GM12878 (cell line): ENCODE measurements around the gene AIF1L. TPM values are rescaled to one million over a fixed set of nuclear protein-coding genes. Genes with fewer than 3 reads are reported as not detected.

ENCODE experiments used
- ATAC-seq: fragments of 200-7000 bp; cut with Tn5 transposase; 3 replicates; pipeline ENCODE4 v1.9.1; 2020; ENCODE audit warnings: mild to moderate bottlenecking, moderate library complexity
- BruUV-seq: library from RNA; stranded (reverse); fragments of 400-500 nt; replicated peaks from 2 replicates; lab custom pipeline; 2021; lab: Mats Ljungman, UMichigan
- CTCF ChIA-PET: fragments of 300-600 bp; sonication (Branson Sonifier 250); formaldehyde crosslinking; extraction: SDS; loops from one replicate; lab custom pipeline; 2021; ENCODE audit warnings: inconsistent platforms; lab: Yijun Ruan, JAX
- POLR2A ChIA-PET: fragments of 350-600 bp; formaldehyde crosslinking; extraction: SDS; loops from one replicate; lab custom pipeline; 2021; ENCODE audit warnings: inconsistent platforms; lab: Charles Lee
- RAD21 ChIA-PET: fragments of 300-600 bp; sonication (Branson Sonifier 250); formaldehyde crosslinking; loops from one replicate; lab custom pipeline; 2023; ENCODE audit warnings: antibody characterized with exemption; ENCODE audit not compliant: unreplicated experiment; lab: Charles Lee
- SMC1A ChIA-PET: fragments of 300-600 bp; sonication (Branson Sonifier 250); formaldehyde crosslinking; loops from one replicate; lab custom pipeline; 2023; ENCODE audit not compliant: unreplicated experiment, uncharacterized antibody; lab: Charles Lee
- DNase-seq: peaks from one replicate; pipeline ENCODE4 v3.0.0-alpha.2; 2011; ENCODE audit warnings: low read depth, low spot score
- FAIRE-seq: peaks from 3 replicates; lab custom pipeline; 2011; peaks lifted over from hg19 to GRCh38; lab: Jason Lieb, UNC
- H2AFZ ChIP-seq: 2 replicates; pipeline ENCODE4 v1.6.0; 2011; ENCODE audit warnings: low read depth, low read length, control low read depth; ENCODE audit not compliant: control insufficient read depth
- H3K27ac ChIP-seq: 2 replicates; pipeline ENCODE4 v1.5.1; 2011; ENCODE audit warnings: control low read depth; ENCODE audit not compliant: control insufficient read depth, insufficient read depth
- H3K27me3 ChIP-seq, 2 experiments: replicated peaks in 1 of 2; 2 replicates each; pipeline versions ENCODE4 v1.6.0 to v1.6.1; 2011; ENCODE audit warnings: low read length in 1 of 2; ENCODE audit not compliant: control insufficient read depth in 2 of 2, insufficient read depth in 2 of 2
- H3K36me3 ChIP-seq, 2 experiments: 2 replicates each; pipeline ENCODE4 v1.5.1; 2011; ENCODE audit warnings: low read length in 1 of 2; ENCODE audit not compliant: control insufficient read depth in 2 of 2, insufficient read depth in 2 of 2
- H3K4me1 ChIP-seq: 2 replicates; pipeline ENCODE4 v1.6.1; 2011; ENCODE audit warnings: mild to moderate bottlenecking, low read length, moderate library complexity, mixed read lengths; ENCODE audit not compliant: control insufficient read depth, insufficient read depth
- H3K4me2 ChIP-seq: 2 replicates; pipeline ENCODE4 v1.6.0; 2011; ENCODE audit warnings: control low read depth; ENCODE audit not compliant: control insufficient read depth, insufficient read depth
- H3K4me3 ChIP-seq: fragments of 200-600 bp; sonication (generic); 2 replicates; pipeline ENCODE4 v1.5.1; 2016
- H3K79me2 ChIP-seq: 2 replicates; pipeline ENCODE4 v1.6.0; 2011; ENCODE audit warnings: low read length; ENCODE audit not compliant: control insufficient read depth, insufficient read depth
- H3K9ac ChIP-seq: 2 replicates; pipeline ENCODE4 v1.8.0; 2011; ENCODE audit warnings: low read length, control low read depth, mixed read lengths; ENCODE audit not compliant: control insufficient read depth, insufficient read depth
- H3K9me3 ChIP-seq: replicated peaks from 3 replicates; pipeline ENCODE4 v1.5.1; 2011; ENCODE audit warnings: mild to moderate bottlenecking, low read length; ENCODE audit not compliant: control insufficient read depth, insufficient read depth
- H4K20me1 ChIP-seq: 2 replicates; pipeline ENCODE4 v1.6.0; 2011; ENCODE audit not compliant: control insufficient read depth, insufficient read depth
- CHD4 ChIP-seq: fragments of 200-600 bp; sonication (generic); IDR thresholded peaks from 2 replicates; pipeline ENCODE4 v1.6.1; 2016; ENCODE audit warnings: mild to moderate bottlenecking
- JUND ChIP-seq: IDR thresholded peaks from 2 replicates; pipeline ENCODE4 v1.6.1; 2012; ENCODE audit warnings: low read depth, mild to moderate bottlenecking, low read length, improper control_type of control experiment, moderate library complexity
- PAX5 ChIP-seq: IDR thresholded peaks from 2 replicates; pipeline ENCODE4 v1.6.1; 2011; ENCODE audit warnings: low read depth, low read length, borderline replicate concordance
- RAD51 ChIP-seq: fragments of 450-650 bp; IDR thresholded peaks from 2 replicates; pipeline ENCODE4 v1.6.1; 2016; ENCODE audit warnings: moderate library complexity, mild to moderate bottlenecking, inconsistent platforms
- RB1 ChIP-seq: fragments of 450-650 bp; formaldehyde crosslinking; IDR thresholded peaks from 2 replicates; pipeline ENCODE4 v1.6.1; 2017; ENCODE audit warnings: mild to moderate bottlenecking, borderline replicate concordance
- RBBP5 ChIP-seq: fragments of 200-600 bp; sonication (generic); conservative IDR thresholded peaks from 2 replicates; pipeline ENCODE4 v1.6.1; 2016
- SRF ChIP-seq, 2 experiments: IDR thresholded peaks; 2 replicates each; pipeline ENCODE4 v1.6.1; 2011; ENCODE audit warnings: low read depth in 2 of 2, low read length in 2 of 2, mild to moderate bottlenecking in 1 of 2, moderate library complexity in 1 of 2
- TAF1 ChIP-seq: IDR thresholded peaks from 2 replicates; pipeline ENCODE4 v1.6.1; 2011; ENCODE audit warnings: mild to moderate bottlenecking, low read depth, low read length, borderline replicate concordance
- TBL1XR1 ChIP-seq: IDR thresholded peaks from 2 replicates; pipeline ENCODE4 v1.6.1; 2012; ENCODE audit warnings: low read depth, low read length, improper control_type of control experiment
- TCF12 ChIP-seq: IDR thresholded peaks from 2 replicates; pipeline ENCODE4 v1.6.1; 2011; ENCODE audit warnings: low read depth, mild to moderate bottlenecking, low read length
- YBX1 ChIP-seq: fragments of 450-650 bp; IDR thresholded peaks from 2 replicates; pipeline ENCODE4 v1.6.1; 2016; ENCODE audit warnings: antibody characterized with exemption
- ZNF274 ChIP-seq: IDR thresholded peaks from one replicate; pipeline ENCODE4 v1.8.0; 2011; ENCODE audit not compliant: insufficient read length, insufficient read depth
- WGBS: methylation state at CpG from one replicate; pipeline ENCODE4 v1.1.6; 2016; ENCODE audit warnings: low lambda C conversion rate; ENCODE audit not compliant: insufficient replicate concordance, insufficient coverage; ENCODE audit errors: missing lambda C conversion rate; 5-methylcytosine and 5-hydroxymethylcytosine counted together
- in situ Hi-C: fragments of 300-500 bp; cut with MboI; formaldehyde crosslinking; loops from 9 replicates; pipeline ENCODE4 v1.14.3; 2018; ENCODE audit warnings: mixed read lengths
- intact Hi-C: fragments of 100-400 bp; cut with micrococcal nuclease; formaldehyde crosslinking; loops from one replicate; pipeline ENCODE4 v1.14.2; 2022; ENCODE audit not compliant: unreplicated experiment
- polyA plus RNA-seq, 11 experiments: library from polyadenylated mRNA; depleted of rRNA in 4 of 11; unstranded in 6 of 11; stranded (reverse) in 5 of 11; fragments of >200 nt; fragmentation: Nextera tagmentation in 4 of 11; fragmentation: Illumina TruSeq in 1 of 11; extraction: Ambion mirVana in 4 of 11; extraction: Trizol in 1 of 11; gene quantifications; 1 replicate in 1 of 11; 2 replicates in 10 of 11; pipeline versions ENCODE4 v1.2.1 to v1.2.3, GENCODE V29; 2011 to 2016; ENCODE audit warnings: inconsistent platforms in 2 of 11, missing spikeins in 2 of 11, low read depth in 1 of 11
- total RNA-seq, 4 experiments: library from RNA; depleted of rRNA in 3 of 4; stranded (reverse); fragments of >200 nt in 3 of 4; fragmentation: Illumina TruSeq in 1 of 4; extraction: Trizol in 1 of 4; gene quantifications; 2 replicates each; pipeline versions ENCODE4 v1.2.1 to v1.2.3, GENCODE V29; 2013 to 2021
- TF ChIP-seq, protein P1 (sequence below): IDR thresholded peaks from 2 replicates; pipeline ENCODE4 v1.6.1; 2011; ENCODE audit warnings: borderline replicate concordance, low read depth, mild to moderate bottlenecking, moderate library complexity, low read length; ENCODE audit not compliant: insufficient read depth, poor library complexity, severe bottlenecking
- TF ChIP-seq, protein P2 (sequence below): fragments of 150-350 bp; IDR thresholded peaks from 2 replicates; pipeline ENCODE4 v1.6.1; 2016; ENCODE audit warnings: low read depth, low read length
- TF ChIP-seq, protein P3 (sequence below): IDR thresholded peaks from 2 replicates; pipeline ENCODE4 v1.6.1; 2012; ENCODE audit warnings: low read depth, low read length, improper control_type of control experiment

The AIF1L gene
- total and polyA plus RNA-seq, 10 of the 15 experiments (the other 5 are each of a cell fraction or from before 2014, with no cell fraction given), result 0.07 to 0.15 (median 0.08) TPM; not detected in 7

DNA sequence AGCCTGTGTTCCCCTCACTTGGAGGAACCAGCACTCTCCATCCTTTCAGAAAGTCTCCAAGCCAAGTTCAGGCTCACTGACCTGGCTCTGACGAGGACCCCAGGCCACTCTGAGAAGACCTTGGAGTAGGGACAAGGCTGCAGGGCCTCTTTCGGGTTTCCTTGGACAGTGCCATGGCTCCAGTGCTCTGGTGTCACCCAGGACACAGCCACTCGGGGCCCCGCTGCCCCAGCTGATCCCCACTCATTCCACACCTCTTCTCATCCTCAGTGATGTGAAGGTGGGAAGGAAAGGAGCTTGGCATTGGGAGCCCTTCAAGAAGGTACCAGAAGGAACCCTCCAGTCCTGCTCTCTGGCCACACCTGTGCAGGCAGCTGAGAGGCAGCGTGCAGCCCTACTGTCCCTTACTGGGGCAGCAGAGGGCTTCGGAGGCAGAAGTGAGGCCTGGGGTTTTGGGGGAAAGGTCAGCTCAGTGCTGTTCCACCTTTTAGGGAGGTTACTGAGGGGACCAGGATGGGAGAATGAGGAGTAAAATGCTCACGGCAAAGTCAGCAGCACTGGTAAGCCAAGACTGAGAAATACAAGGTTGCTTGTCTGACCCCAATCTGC lies 24.4 kb downstream of the AIF1L start:
- Histone ChIP-seq H3K9me3 (no peaks in the 10 kb centered on the region), H3K27ac (no peak overlapping the region), H3K9ac (no peak overlapping the region), H3K4me3 (no peak overlapping the region), H3K27me3 (peaks cover 0 to 6% of the 10 kb centered on the region in 2 experiments; a peak in 2 of 4 replicates), H3K79me2 (peaks cover 7% of the 10 kb centered on the region), H2AFZ (no peak overlapping the region), H4K20me1 (no peaks in the 10 kb centered on the region), H3K4me2 (no peak overlapping the region), H3K36me3 (no peaks in the 10 kb centered on the region), H3K4me1 (no peaks in the 10 kb centered on the region)
- ChIA-PET RAD21 (interaction anchor here (0.5 kb wide), 1 partner anchor 129 kb away, joined by 3 read pairs; no protein-coding TSS in a partner anchor), POLR2A (no interaction called here), SMC1A (no interaction called here), CTCF (no interaction called here)
- in situ Hi-C loops, result no loop called here
- WGBS, result 62% methylated on average over 7 of the region's 7 CpGs
- TF ChIP-seq, protein P1, sequence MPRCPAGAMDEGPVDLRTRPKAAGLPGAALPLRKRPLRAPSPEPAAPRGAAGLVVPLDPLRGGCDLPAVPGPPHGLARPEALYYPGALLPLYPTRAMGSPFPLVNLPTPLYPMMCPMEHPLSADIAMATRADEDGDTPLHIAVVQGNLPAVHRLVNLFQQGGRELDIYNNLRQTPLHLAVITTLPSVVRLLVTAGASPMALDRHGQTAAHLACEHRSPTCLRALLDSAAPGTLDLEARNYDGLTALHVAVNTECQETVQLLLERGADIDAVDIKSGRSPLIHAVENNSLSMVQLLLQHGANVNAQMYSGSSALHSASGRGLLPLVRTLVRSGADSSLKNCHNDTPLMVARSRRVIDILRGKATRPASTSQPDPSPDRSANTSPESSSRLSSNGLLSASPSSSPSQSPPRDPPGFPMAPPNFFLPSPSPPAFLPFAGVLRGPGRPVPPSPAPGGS, result no peak
- TF ChIP-seq ZNF274, result no peak
- TF ChIP-seq SRF (IDR thresholded peaks at IDR 0.05; ENCODE audit: low read depth in 2 of 2, low read length in 2 of 2), result no peak
- TF ChIP-seq YBX1, result no peak
- no peak for TF ChIP-seq RAD51
- TF ChIP-seq, protein P2, sequence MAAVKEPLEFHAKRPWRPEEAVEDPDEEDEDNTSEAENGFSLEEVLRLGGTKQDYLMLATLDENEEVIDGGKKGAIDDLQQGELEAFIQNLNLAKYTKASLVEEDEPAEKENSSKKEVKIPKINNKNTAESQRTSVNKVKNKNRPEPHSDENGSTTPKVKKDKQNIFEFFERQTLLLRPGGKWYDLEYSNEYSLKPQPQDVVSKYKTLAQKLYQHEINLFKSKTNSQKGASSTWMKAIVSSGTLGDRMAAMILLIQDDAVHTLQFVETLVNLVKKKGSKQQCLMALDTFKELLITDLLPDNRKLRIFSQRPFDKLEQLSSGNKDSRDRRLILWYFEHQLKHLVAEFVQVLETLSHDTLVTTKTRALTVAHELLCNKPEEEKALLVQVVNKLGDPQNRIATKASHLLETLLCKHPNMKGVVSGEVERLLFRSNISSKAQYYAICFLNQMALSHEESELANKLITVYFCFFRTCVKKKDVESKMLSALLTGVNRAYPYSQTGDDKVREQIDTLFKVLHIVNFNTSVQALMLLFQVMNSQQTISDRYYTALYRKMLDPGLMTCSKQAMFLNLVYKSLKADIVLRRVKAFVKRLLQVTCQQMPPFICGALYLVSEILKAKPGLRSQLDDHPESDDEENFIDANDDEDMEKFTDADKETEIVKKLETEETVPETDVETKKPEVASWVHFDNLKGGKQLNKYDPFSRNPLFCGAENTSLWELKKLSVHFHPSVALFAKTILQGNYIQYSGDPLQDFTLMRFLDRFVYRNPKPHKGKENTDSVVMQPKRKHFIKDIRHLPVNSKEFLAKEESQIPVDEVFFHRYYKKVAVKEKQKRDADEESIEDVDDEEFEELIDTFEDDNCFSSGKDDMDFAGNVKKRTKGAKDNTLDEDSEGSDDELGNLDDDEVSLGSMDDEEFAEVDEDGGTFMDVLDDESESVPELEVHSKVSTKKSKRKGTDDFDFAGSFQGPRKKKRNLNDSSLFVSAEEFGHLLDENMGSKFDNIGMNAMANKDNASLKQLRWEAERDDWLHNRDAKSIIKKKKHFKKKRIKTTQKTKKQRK, result no peak
- TF ChIP-seq TCF12, result no peak
- no peak for TF ChIP-seq RBBP5
- no peak for TF ChIP-seq PAX5
- no peak for TF ChIP-seq JUND
- no peak for TF ChIP-seq CHD4
- TF ChIP-seq TAF1, result no peak
- TF ChIP-seq, protein P3, sequence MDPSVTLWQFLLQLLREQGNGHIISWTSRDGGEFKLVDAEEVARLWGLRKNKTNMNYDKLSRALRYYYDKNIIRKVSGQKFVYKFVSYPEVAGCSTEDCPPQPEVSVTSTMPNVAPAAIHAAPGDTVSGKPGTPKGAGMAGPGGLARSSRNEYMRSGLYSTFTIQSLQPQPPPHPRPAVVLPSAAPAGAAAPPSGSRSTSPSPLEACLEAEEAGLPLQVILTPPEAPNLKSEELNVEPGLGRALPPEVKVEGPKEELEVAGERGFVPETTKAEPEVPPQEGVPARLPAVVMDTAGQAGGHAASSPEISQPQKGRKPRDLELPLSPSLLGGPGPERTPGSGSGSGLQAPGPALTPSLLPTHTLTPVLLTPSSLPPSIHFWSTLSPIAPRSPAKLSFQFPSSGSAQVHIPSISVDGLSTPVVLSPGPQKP, result no peak
- no peak for TF ChIP-seq RB1
- no peak for TF ChIP-seq TBL1XR1
- no peak for DNase-seq
- no peak for FAIRE-seq
- intact Hi-C loops, result no loop called here
- ATAC-seq, result no peak
- BruUV-seq, result no TSS peak
